GM19455 (cell line): ENCODE measurements around the gene YKT6.
A peak's percentile ranks its signal among the peaks of the same experiment; 100 is the strongest.

Experiments used
- ATAC-seq: cut with Tn5 transposase; IDR thresholded peaks from one replicate; pipeline ENCODE4 v1.9.1; 2021; ENCODE audit not compliant: unreplicated experiment

Gene YKT6

GRCh38 chr7:44231088-44231487 lies 30.3 kb downstream of the YKT6 start:
- ATAC-seq = no peak

GRCh38 chr7:44232396-44232795 lies 31.6 kb downstream of the YKT6 start:
- no peak for ATAC-seq

- no peak for ATAC-seq
Measured at GRCh38 chr7:44232901-44233715, 32.3 kb downstream of the YKT6 start.

GRCh38 chr7:44235066-44235465 lies 34.3 kb downstream of the YKT6 start:
- no peak for ATAC-seq

- ATAC-seq = no peak
Measured at GRCh38 chr7:44235582-44236332, 35.0 kb downstream of the YKT6 start.

- ATAC-seq = no peak
Measured at GRCh38 chr7:44236333-44236728, 35.6 kb downstream of the YKT6 start.

- ATAC-seq = no peak
Measured at GRCh38 chr7:44237696-44238095, 36.9 kb downstream of the YKT6 start.

GRCh38 chr7:44238116-44238695 lies 37.4 kb downstream of the YKT6 start:
- no peak for ATAC-seq

GRCh38 chr7:44239361-44239760 lies 38.6 kb downstream of the YKT6 start:
- ATAC-seq = no peak

- no peak for ATAC-seq
Measured at GRCh38 chr7:44240376-44240775, 39.6 kb downstream of the YKT6 start.

- peak; percentile 56 for ATAC-seq
Measured at GRCh38 chr7:44240983-44241510, 40.3 kb downstream of the YKT6 start.

- ATAC-seq = no peak
Measured at GRCh38 chr7:44242091-44242490, 41.3 kb downstream of the YKT6 start.

- no peak for ATAC-seq
Measured at GRCh38 chr7:44244282-44244681, 43.5 kb downstream of the YKT6 start.

GRCh38 chr7:44246396-44247113 lies 45.8 kb downstream of the YKT6 start:
- ATAC-seq = no peak

GRCh38 chr7:44247868-44248651 lies 47.3 kb downstream of the YKT6 start:
- no peak for ATAC-seq

GRCh38 chr7:44249639-44250234 lies 49.0 kb downstream of the YKT6 start:
- ATAC-seq = no peak

- no peak for ATAC-seq
Measured at GRCh38 chr7:44251269-44251668, 50.5 kb downstream of the YKT6 start.

GRCh38 chr7:44251881-44252280 lies 51.1 kb downstream of the YKT6 start:
- ATAC-seq = no peak

- ATAC-seq = no peak
Measured at GRCh38 chr7:44256459-44256858, 55.7 kb downstream of the YKT6 start.

GRCh38 chr7:44257213-44257612 lies 56.4 kb downstream of the YKT6 start:
- no peak for ATAC-seq
